Psoas muscle (tissue), 8 donors: ENCODE measurements around the gene KCNH6. TPM values are rescaled to one million over a fixed set of nuclear protein-coding genes. Genes with fewer than 3 reads are reported as not detected.

Experiments used
- ATAC-seq, 4 donors: fragments of 200-7000 bp; cut with Tn5 transposase; one replicate each; pipeline ENCODE4 v1.9.1; 2020; ENCODE audit warnings: moderate library complexity in 3 of 4, mild to moderate bottlenecking in 2 of 4
- DNase-seq, 2 donors: peaks; one replicate each; pipeline ENCODE4 v3.0.0-alpha.2; 2020
- H3K27ac ChIP-seq: fragments of 200-600 bp; one replicate; pipeline ENCODE4 v1.8.0; 2022
- H3K27me3 ChIP-seq, 3 donors: fragments of 200-600 bp in 1 of 3; one replicate each; pipeline versions ENCODE4 v1.6.1 to v1.8.0; 2013 to 2022; ENCODE audit warnings: low read length in 2 of 3, mild to moderate bottlenecking in 2 of 3, moderate library complexity in 1 of 3; ENCODE audit not compliant: insufficient read depth in 3 of 3
- H3K36me3 ChIP-seq, 2 donors: fragments of 200-600 bp in 1 of 2; one replicate each; pipeline versions ENCODE4 v1.6.1 to v1.8.0; 2013 to 2022; ENCODE audit warnings: low read depth in 1 of 2, mild to moderate bottlenecking in 1 of 2, moderate library complexity in 1 of 2; ENCODE audit not compliant: insufficient read depth in 1 of 2
- H3K4me1 ChIP-seq: fragments of 200-600 bp; one replicate; pipeline ENCODE4 v1.8.0; 2022
- H3K4me3 ChIP-seq: fragments of 200-600 bp; one replicate; pipeline ENCODE4 v1.8.0; 2022; ENCODE audit warnings: mild to moderate bottlenecking
- H3K9me3 ChIP-seq: fragments of 200-600 bp; one replicate; pipeline ENCODE4 v1.8.0; 2022
- WGBS, 3 donors: extraction: QIAGEN DNeasy Blood & Tissue Kit; methylation state at CpG; one replicate each; pipeline versions ENCODE4 v1.1.6 to v1.1.7; 2013; 5-methylcytosine and 5-hydroxymethylcytosine counted together
- intact Hi-C, 2 donors: fragments of 100-400 bp; cut with DNase I; formaldehyde crosslinking; loops; one replicate each; pipeline versions ENCODE4 v1.11.0 to v1.14.2; 2022
- polyA plus RNA-seq, 3 donors: library from polyadenylated mRNA; stranded (reverse); fragments of 200-250 nt; gene quantifications; one replicate each; pipeline ENCODE4 v1.2.3, GENCODE V29; 2013
- total RNA-seq, 4 donors: library from RNA; stranded (reverse); fragmentation: NEBNext Ultra II Directional in 2 of 4; extraction: Animal tissue kit (Norgen Biotek cat#: 25700) in 2 of 4; gene quantifications; one replicate each; pipeline versions ENCODE4 v1.2.1 to v1.2.4, GENCODE V29; 2021 to 2023
- TF ChIP-seq, protein P1 (sequence below): fragments of 200-600 bp; IDR thresholded peaks from one replicate; pipeline ENCODE4 v1.8.0; 2022; ENCODE audit warnings: antibody characterized with exemption
- donor health status: healthy with polysubstance abuse.
- donor health status: DM: no; HTN: no; CAD: no; lungs with moderate emphysema.
- donor health status: Bipolar disorder and iron deficiency.
- donor health status: healthy.
- donor health status: DM: yes; HTN: yes; CAD: no.
- donor health status: DM: no; HTN: no; CAD: no.
- donor health status: DM: no; HTN: no; CAD: no.
- donor health status: DM: yes; HTN: yes; CAD: no.

KCNH6 gene
- total and polyA plus RNA-seq, 7 donors: not detected

DNA sequence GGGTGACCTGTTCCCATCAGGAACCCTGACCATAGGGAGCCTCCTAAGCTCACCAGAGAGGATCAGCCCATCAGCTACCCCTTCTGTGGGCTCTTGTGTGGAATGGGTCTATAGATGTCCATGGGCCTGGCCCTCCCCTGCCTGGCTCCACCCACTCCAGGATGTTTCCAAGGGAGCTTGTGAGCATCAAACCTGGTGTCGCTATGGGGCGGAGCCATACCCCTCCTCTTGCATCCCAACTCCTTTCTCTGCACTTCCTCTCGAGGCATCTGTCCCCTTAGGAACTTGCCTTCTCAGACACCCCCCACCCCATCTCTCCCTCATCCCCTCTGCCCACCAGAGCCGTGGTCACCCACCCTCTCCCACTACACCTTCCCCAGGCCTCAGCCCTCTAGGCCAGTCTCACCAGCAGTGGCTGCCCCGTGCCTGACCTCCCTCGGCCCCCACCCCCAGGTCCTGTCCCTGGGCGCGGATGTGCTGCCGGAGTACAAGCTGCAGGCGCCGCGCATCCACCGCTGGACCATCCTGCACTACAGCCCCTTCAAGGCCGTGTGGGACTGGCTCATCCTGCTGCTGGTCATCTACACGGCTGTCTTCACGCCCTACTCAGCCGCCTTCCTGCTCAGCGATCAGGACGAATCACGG is 10.4 kb downstream of the KCNH6 start:
- no peaks in the 10 kb centered on the region for H3K36me3 ChIP-seq
- peaks cover 0 to 14% (median 3%) of the 10 kb centered on the region in 3 donors for H3K27me3 ChIP-seq
- intact Hi-C loops: no loop called here
- ATAC-seq: no peak
- H3K4me1 ChIP-seq: no peaks in the 10 kb centered on the region
- H3K27ac ChIP-seq: no peak overlapping the region
- no peak overlapping the region for H3K4me3 ChIP-seq
- DNase-seq: no peak
- no peaks in the 10 kb centered on the region for H3K9me3 ChIP-seq
- TF ChIP-seq, protein P1, sequence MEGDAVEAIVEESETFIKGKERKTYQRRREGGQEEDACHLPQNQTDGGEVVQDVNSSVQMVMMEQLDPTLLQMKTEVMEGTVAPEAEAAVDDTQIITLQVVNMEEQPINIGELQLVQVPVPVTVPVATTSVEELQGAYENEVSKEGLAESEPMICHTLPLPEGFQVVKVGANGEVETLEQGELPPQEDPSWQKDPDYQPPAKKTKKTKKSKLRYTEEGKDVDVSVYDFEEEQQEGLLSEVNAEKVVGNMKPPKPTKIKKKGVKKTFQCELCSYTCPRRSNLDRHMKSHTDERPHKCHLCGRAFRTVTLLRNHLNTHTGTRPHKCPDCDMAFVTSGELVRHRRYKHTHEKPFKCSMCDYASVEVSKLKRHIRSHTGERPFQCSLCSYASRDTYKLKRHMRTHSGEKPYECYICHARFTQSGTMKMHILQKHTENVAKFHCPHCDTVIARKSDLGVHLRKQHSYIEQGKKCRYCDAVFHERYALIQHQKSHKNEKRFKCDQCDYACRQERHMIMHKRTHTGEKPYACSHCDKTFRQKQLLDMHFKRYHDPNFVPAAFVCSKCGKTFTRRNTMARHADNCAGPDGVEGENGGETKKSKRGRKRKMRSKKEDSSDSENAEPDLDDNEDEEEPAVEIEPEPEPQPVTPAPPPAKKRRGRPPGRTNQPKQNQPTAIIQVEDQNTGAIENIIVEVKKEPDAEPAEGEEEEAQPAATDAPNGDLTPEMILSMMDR: no peak
- 78 to 84% (median 84%) methylated on average over 20 of the region's 20 CpGs for WGBS, 3 donors

- intact Hi-C loops: no loop called here
- no peaks in the 10 kb centered on the region for H3K4me1 ChIP-seq
- TF ChIP-seq, protein P1: no peak
- no peaks in the 10 kb centered on the region for H3K9me3 ChIP-seq
- no peaks in the 10 kb centered on the region for H3K36me3 ChIP-seq
- no peak overlapping the region for H3K4me3 ChIP-seq
- no peak overlapping the region for H3K27ac ChIP-seq
- H3K27me3 ChIP-seq: peaks cover 0 to 19% (median 8%) of the 10 kb centered on the region in 3 donors
- no peak for DNase-seq
- 87 to 92% (median 88%) methylated on average over 17 of the region's 17 CpGs for WGBS, 3 donors
- ATAC-seq: no peak
Observed at GRCh38 chr17:63534078-63534570, 11.0 kb downstream of the KCNH6 start.

DNA sequence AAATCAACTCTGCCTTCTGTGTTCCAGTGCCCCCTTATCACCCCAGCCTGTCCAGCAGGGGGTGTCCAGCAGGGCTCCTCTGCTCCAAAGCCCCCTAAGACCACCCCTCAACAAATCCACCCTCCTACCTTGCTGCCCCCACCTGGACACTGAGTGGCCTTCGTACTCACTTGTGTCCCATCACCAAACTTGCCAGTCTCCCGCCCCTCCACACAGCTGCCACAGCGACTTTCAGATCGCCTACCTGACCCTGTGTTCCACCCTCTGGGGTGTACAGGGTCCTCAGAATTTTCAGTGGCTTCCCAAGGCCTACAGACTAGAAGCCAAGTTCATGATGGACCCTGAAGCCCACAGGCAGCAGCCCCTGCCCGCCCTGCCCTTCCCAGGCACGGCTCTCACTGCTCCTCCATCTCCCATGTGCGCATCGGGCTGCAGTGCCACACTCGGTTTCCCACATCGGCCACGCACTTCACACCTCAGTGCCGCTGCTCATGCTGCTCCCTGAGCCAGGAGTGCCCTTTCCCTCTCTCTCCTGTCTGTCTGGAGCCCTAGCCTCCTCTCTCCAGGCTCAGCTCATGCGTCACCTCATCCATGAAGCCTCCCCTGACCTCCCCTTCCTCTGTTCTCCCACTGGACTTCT is 11.8 kb downstream of the KCNH6 start:
- intact Hi-C loops: no loop called here
- Histone ChIP-seq H3K36me3 (no peaks in the 10 kb centered on the region), H3K4me3 (no peak overlapping the region), H3K9me3 (no peaks in the 10 kb centered on the region), H3K4me1 (no peaks in the 10 kb centered on the region), H3K27ac (no peak overlapping the region), H3K27me3 (peaks cover 0 to 28% (median 9%) of the 10 kb centered on the region in 3 donors)
- WGBS, 3 donors: 77 to 85% (median 80%) methylated on average over 13 of the region's 13 CpGs
- no peak for DNase-seq
- TF ChIP-seq, protein P1: no peak
- ATAC-seq: no peak

DNA sequence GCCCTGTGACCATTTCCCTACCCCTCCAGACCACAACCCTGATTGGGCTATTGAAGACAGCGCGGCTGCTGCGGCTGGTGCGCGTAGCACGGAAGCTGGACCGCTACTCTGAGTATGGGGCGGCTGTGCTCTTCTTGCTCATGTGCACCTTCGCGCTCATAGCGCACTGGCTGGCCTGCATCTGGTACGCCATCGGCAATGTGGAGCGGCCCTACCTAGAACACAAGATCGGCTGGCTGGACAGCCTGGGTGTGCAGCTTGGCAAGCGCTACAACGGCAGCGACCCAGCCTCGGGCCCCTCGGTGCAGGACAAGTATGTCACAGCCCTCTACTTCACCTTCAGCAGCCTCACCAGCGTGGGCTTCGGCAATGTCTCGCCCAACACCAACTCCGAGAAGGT is 12.5 kb downstream of the KCNH6 start:
- ATAC-seq: no peak
- Histone ChIP-seq H3K9me3 (no peaks in the 10 kb centered on the region), H3K27ac (no peak overlapping the region), H3K4me3 (no peak overlapping the region), H3K4me1 (no peaks in the 10 kb centered on the region), H3K36me3 (no peaks in the 10 kb centered on the region), H3K27me3 (peaks cover 0 to 30% (median 9%) of the 10 kb centered on the region in 3 donors)
- intact Hi-C loops: no loop called here
- DNase-seq: no peak
- TF ChIP-seq, protein P1: no peak
- 92 to 96% (median 94%) methylated on average over 24 of the region's 24 CpGs for WGBS, 3 donors
